ENCODE results near the gene CDC42BPA.
"Not testable (repeated sequence)": the region's sequence is repeated elsewhere in the genome, so short reads cannot be mapped to it uniquely, and the experiment has no call there.

Gene CDC42BPA

DNA sequence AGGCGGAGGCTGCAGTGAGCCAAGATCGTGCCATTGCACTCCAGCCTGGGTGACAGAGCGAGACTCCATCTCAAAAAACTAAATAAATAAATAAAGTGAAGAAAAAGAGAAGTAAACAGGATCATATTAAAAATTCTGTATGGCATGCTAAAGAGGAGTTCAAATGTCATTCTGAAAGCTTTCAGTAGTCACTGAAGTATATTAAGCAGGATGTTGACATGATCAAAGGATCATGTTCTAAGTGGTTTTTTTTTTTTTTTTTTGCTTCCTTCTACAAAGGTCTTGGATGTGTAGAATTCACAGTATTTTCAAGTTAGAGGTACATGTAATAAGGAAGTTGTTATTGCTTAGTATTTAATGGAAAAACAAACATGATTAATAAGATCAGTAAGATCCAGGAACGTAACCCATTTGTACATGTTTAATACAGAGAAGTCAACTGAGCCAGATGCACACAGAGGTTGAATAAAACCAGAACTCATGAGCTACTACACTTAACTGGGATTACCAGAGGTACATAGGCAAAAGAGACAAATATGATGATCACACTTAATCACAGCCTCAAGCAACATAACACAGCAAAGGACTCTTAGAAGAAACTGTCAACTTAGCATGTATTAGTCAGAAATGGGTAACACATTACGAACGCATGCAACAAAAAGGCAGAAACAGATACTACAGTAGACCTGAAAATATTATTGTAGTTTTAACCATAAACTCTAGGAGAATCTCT lies 12.2 kb downstream of the CDC42BPA start:
- no peak for DNase-seq

- DNase-seq = no peak
Measured at GRCh38 chr1:227304665-227305064, 13.6 kb downstream of the CDC42BPA start.

DNA sequence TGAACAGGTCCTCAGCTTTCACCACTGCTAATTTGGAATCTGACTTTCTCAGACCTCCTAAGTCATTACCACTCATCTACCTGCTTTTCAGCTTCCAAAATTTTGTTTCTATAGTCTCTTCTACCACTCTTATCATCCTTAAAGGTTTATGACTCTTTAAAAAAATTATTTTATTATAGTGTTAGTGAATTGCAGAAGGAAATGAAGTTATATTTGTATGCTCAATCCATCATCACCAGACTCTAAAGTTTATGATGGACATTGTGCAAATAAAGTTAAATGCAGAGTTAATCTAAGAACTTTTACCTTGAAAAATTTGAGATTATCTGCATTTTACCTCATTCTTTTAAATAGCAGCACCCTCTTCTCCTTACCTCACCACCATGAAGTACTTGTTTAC lies 14.6 kb downstream of the CDC42BPA start:
- no peak for DNase-seq

GRCh38 chr1:227300682-227301081 lies 17.6 kb downstream of the CDC42BPA start:
- DNase-seq = no peak

GRCh38 chr1:227299688-227300087 lies 18.6 kb downstream of the CDC42BPA start:
- peak; percentile 18 for DNase-seq

DNA sequence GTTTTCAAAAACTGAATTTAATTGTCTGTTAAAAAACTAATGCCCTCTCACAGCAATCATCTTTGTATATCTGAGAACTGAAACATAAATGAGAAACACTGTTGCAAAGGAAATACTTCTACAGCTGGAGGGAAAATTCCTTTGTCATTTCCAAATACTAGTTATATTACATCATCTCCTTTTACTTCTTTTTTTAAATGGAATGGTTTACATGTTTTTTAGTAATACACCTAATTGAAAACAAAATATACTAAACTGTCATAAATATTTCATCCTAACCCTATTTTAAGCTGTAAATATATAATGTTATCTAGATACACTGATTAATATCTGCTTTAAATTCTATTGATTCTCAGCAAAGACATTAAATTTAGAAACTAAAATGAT lies 19.1 kb downstream of the CDC42BPA start:
- DNase-seq = peak; percentile 52

- DNase-seq = no peak
Measured at GRCh38 chr1:227298512-227299240, 19.6 kb downstream of the CDC42BPA start.

DNA sequence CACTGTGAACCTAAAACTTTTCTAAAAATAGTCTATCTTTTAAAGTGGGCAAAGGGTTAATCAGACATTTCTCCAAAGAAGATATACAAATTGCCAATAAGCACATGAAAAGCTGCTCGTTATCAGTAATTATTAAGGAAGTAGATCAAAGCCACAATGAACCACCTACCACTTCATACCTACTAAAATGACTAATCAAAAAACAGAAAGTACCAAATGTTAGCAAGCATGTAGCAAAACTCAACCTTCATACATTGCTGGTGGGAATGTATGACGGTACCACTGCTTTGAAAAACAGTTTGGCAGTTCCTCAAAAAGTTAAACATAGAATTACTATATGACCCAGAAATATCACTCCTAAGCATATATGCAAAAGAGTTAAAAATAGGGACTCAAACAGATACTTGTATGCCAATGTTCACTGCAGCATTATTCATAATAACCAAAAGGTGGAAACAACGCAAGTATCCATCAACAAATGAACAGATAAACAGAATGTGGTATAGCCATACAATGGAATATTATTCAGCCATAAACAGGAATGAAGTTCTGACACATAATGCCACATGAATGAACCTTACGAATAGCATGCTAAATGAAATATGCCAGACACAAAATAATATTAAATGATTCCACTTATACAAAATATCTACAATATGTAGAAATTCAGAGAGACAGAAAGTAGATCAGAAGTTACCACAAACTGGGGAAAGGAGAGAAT lies 21.1 kb downstream of the CDC42BPA start:
- no peak for DNase-seq

DNA sequence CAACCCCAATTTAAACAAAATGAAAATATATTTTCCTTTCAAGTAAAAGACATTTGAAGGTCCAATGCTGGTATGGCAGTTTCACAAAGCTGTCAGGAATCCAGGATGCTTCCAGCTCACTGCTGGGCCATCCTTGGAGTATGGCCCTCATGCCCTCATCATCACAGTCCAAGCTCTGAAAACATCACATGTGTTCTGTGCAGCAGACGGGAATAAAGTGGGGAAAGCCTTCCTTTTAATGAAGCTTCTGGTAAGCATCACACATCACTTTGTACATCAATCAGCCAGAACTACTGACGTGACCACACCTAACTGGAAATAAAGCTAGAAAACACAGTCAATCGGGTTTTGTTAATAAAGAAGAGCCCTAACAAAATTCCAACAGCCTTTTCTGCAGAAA lies 22.7 kb downstream of the CDC42BPA start:
- DNase-seq = no peak

GRCh38 chr1:227285745-227286144 lies 32.5 kb downstream of the CDC42BPA start:
- no peak for DNase-seq

GRCh38 chr1:227281371-227281770 lies 36.9 kb downstream of the CDC42BPA start:
- DNase-seq = no peak

DNA sequence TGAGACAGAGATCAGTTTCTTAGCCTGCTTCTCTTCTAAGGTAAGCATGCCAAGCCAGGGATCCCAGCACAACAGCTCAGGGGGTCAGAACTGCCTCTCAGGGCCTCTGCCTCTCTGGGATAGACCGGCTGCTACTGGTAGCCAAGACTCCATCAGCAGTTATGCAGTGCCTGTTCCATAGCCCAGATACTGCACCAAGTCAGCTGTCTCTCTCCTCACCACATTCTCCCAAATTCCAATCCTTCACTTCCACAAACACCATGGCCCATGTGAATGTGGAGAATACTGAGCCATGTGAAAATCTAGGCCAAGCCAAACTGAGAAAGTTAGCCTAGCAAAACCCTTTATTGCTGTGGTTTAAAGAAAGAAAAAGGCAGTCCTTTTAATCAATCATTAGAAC lies 37.5 kb downstream of the CDC42BPA start:
- no peak for DNase-seq

DNA sequence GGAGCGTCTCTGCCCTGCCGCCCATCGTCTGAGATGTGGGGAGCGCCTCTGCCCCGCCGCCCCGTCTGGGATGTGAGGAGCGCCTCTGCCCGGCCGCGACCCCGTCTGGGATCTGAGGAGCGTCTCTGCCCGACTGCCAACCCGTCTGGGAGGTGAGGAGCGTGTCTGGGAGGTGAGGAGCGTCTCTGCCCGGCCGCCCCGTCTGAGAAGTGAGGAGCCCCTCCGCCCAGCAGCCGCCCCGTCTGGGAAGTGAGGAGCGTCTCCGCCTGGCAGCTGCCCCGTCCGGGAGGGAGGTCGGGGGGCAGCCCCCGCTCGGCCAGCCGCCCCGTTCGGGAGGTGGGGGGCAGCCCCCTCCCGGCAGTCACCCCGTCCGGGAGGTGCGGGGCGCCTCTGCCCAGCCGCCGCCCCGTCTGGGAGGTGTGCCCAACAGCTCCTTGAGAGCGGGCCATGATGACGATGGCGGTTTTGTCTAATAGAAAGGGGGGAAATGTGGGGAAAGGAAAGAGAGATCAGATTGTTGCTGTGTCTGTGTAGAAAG lies 42.1 kb downstream of the CDC42BPA start:
- not testable (repeated sequence) for DNase-seq

- DNase-seq = peak; percentile 16
Measured at GRCh38 chr1:227273557-227273956, 44.7 kb downstream of the CDC42BPA start.

- no peak for DNase-seq
Measured at GRCh38 chr1:227272428-227272827, 45.9 kb downstream of the CDC42BPA start.

- DNase-seq = peak; percentile 4
Measured at GRCh38 chr1:227270554-227270953, 47.7 kb downstream of the CDC42BPA start.

DNA sequence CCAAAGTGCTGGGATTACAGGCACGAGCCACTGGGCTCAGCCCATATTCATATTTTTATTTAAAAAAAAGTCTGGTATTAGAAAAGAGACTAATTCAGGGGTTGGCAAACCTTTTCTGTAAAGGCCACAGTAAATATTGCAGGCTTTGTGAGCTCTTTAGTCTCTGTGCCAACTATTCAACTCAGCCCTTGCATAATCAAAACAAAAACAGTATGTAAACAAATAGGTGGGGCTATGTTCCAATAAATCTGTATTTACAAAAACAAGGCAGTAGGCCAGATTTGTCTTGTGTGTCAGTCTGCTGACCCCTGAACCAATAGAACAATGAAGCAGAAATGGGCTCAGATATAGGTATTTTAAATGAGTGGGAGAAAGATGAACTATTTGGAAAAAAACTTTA lies 49.3 kb downstream of the CDC42BPA start:
- no peak for DNase-seq

DNA sequence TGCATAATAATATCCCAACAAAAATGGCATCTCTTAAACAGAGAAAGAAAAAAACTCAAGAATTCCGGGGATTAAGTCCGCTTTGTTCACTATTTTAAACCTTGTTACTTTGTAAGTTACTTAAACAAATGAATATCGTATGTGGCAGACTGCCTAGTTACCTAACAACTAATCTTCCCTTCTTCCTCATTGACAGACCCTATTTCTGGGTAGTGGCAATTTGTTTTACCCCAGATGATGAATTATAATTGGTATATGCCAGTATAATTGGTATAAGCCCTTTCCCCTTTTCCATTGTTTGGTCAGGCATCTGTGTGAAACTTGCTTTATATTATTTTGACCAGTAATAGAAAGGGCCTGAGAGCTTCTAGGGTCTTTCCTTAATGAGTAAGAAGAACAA lies 52.4 kb downstream of the CDC42BPA start:
- no peak for DNase-seq

- no peak for DNase-seq
Measured at GRCh38 chr1:227263869-227264268, 54.4 kb downstream of the CDC42BPA start.

- DNase-seq = no peak
Measured at GRCh38 chr1:227261501-227261900, 56.8 kb downstream of the CDC42BPA start.

DNA sequence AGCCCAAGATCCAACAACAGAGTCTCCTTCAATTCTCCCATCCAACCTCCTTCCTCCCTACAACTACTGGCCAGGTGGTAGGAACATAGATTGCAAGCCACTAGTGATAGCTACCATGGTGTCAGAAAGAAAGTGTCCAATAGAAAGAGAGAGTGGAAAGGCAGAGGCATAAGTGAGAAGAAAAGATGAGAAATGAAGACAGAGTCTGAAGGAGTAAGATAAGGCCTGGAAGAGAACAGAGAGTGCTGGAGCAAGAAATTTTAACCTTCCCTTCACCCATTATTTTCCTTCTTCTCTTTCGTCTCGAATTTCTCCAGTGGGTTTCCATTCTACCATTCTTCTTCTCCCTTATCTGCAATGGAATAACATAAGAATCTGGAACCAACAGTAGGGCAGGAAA lies 57.9 kb downstream of the CDC42BPA start:
- DNase-seq = no peak

- no peak for DNase-seq
Measured at GRCh38 chr1:227257964-227258363, 60.3 kb downstream of the CDC42BPA start.

DNA sequence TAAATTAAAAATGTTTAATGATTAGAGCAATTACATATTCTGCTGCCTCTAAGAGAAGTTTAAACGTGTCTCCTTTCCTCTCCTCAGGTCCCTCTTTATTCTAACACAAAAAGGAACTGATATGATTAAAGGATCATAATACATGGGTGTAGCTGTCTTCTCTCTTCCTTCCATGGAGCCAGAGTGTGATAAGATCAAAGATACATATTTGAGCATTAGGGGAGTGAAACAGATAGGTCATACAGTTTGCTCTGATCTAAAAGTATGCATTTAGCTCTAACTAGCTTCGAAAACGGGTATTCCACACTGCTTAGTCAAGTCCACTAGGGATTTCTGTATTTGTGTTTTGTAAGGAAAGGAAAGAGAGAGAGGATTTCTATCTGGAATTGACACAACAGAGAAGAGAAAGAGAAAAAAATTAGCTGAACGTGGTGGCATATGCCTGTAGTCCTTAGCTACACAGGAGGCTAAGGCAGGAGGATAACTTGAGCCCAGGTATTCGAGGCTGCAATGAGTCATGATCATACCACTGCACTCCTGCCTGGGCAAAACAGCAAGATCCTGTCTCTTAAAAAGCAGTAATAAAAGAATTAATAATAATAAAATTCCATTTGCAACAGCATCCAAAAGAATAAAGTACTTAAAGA lies 63.1 kb downstream of the CDC42BPA start:
- DNase-seq = no peak
